Left ventricle myocardium inferior (tissue), 1 donor: Measurements from ENCODE around the gene ACTRT3. TPM values are rescaled to one million over a fixed set of nuclear protein-coding genes. Genes with fewer than 3 reads are reported as not detected.

ENCODE experiments used
- DNase-seq: peaks from one replicate; pipeline ENCODE4 v3.0.0-alpha.2; 2020
- H3K27ac ChIP-seq: fragments of 200-600 bp; replicated peaks from 2 replicates; pipeline ENCODE4 v1.8.0; 2021
- H3K27me3 ChIP-seq: fragments of 200-600 bp; 2 replicates; pipeline ENCODE4 v1.8.0; 2021; ENCODE audit warnings: low read depth
- H3K36me3 ChIP-seq: fragments of 200-600 bp; 2 replicates; pipeline ENCODE4 v1.8.0; 2021
- H3K4me1 ChIP-seq: fragments of 200-600 bp; 2 replicates; pipeline ENCODE4 v1.8.0; 2021
- H3K4me3 ChIP-seq: fragments of 200-600 bp; 2 replicates; pipeline ENCODE4 v1.8.0; 2021; ENCODE audit warnings: mild to moderate bottlenecking, moderate library complexity
- H3K9me3 ChIP-seq: fragments of 200-600 bp; replicated peaks from 2 replicates; pipeline ENCODE4 v1.8.0; 2021
- CTCF ChIP-seq: fragments of 200-600 bp; IDR thresholded peaks from 2 replicates; pipeline ENCODE4 v1.8.0; 2021; ENCODE audit warnings: antibody characterized with exemption, mild to moderate bottlenecking, borderline replicate concordance
- intact Hi-C: fragments of 100-400 bp; cut with micrococcal nuclease; formaldehyde crosslinking; loops from one replicate; pipeline ENCODE4 v1.11.0; 2022
- total RNA-seq: library from RNA; stranded (reverse); fragmentation: NEBNext Ultra II Directional; extraction: Animal tissue kit (Norgen Biotek cat#: 25700); gene quantifications from one replicate; pipeline ENCODE4 v1.2.1, GENCODE V29; 2021
- donor health status: DM: no; HTN: yes; CAD: no; lungs with severe emphysema.

Gene ACTRT3
- total RNA-seq, 1 donor from 2014 or later = 0.55 TPM

- no peaks in the 10 kb centered on the region for H3K36me3 ChIP-seq
- DNase-seq = peak; percentile 80
- H3K9me3 ChIP-seq = peaks cover 14% of the 10 kb centered on the region
- intact Hi-C loops = no loop called here
- peaks cover 35% of the 10 kb centered on the region for H3K4me1 ChIP-seq
- TF ChIP-seq CTCF = peak; percentile 25
- H3K27me3 ChIP-seq = no peaks in the 10 kb centered on the region
- peak within 1 kb of the TSS; percentile 82 for H3K27ac ChIP-seq
- H3K4me3 ChIP-seq = peak within 1 kb of the TSS; percentile 79
Measured at GRCh38 chr3:169812332-169813235, 43.2 kb upstream of the ACTRT3 start, which contains the start of the genes LRRC34 and LRRIQ4. LRRC34 (minus strand) TSS chr3:169812904; CDS start chr3:169812548, 356 bp downstream. LRRIQ4 (plus strand) TSS chr3:169812870; CDS start chr3:169821922, 9,052 bp downstream.

GRCh38 chr3:169811631-169812331 lies 42.4 kb upstream of the ACTRT3 start:
- intact Hi-C loops = no loop called here
- no peak for TF ChIP-seq CTCF
- H3K27me3 ChIP-seq = no peaks in the 10 kb centered on the region
- H3K9me3 ChIP-seq = peaks cover 14% of the 10 kb centered on the region
- no peak for DNase-seq
- H3K27ac ChIP-seq = peak overlapping the region; percentile 82
- peak overlapping the region; percentile 79 for H3K4me3 ChIP-seq
- H3K4me1 ChIP-seq = peaks cover 35% of the 10 kb centered on the region
- no peaks in the 10 kb centered on the region for H3K36me3 ChIP-seq

GRCh38 chr3:169809230-169809795 lies 40.0 kb upstream of the ACTRT3 start:
- Histone ChIP-seq H3K9me3 (no peaks in the 10 kb centered on the region), H3K27ac (no peak overlapping the region), H3K36me3 (no peaks in the 10 kb centered on the region), H3K4me3 (no peak overlapping the region), H3K4me1 (peaks cover 35% of the 10 kb centered on the region), H3K27me3 (no peaks in the 10 kb centered on the region)
- no peak for TF ChIP-seq CTCF
- intact Hi-C loops = no loop called here
- no peak for DNase-seq

GRCh38 chr3:169804681-169805080 lies 35.3 kb upstream of the ACTRT3 start:
- TF ChIP-seq CTCF = no peak
- H3K4me3 ChIP-seq = no peak overlapping the region
- no peak for DNase-seq
- no peak overlapping the region for H3K27ac ChIP-seq
- H3K27me3 ChIP-seq = no peaks in the 10 kb centered on the region
- no peaks in the 10 kb centered on the region for H3K9me3 ChIP-seq
- intact Hi-C loops = no loop called here
- H3K4me1 ChIP-seq = no peaks in the 10 kb centered on the region
- H3K36me3 ChIP-seq = no peaks in the 10 kb centered on the region

- Histone ChIP-seq H3K27me3 (no peaks in the 10 kb centered on the region), H3K9me3 (no peaks in the 10 kb centered on the region), H3K4me3 (no peak overlapping the region), H3K4me1 (no peaks in the 10 kb centered on the region), H3K36me3 (peaks cover 42% of the 10 kb centered on the region), H3K27ac (no peak overlapping the region)
- intact Hi-C loops = no loop called here
- no peak for TF ChIP-seq CTCF
- no peak for DNase-seq
Measured at GRCh38 chr3:169792359-169792758, 23.0 kb upstream of the ACTRT3 start.
